Left lung (tissue), 10 donors: Measurements from ENCODE around the gene BTBD7. TPM values are rescaled to one million over a fixed set of nuclear protein-coding genes. Genes with fewer than 3 reads are reported as not detected.

ENCODE experiments used
- ATAC-seq: fragments of 200-7000 bp; cut with Tn5 transposase; one replicate; pipeline ENCODE4 v1.9.1; 2020; ENCODE audit warnings: moderate library complexity
- DNase-seq, 4 donors: peaks; one replicate each; pipeline ENCODE4 v3.0.0-alpha.2; 2013 to 2020
- H3K27ac ChIP-seq, 2 donors: fragments of 200-600 bp; sonication (generic) in 1 of 2; one replicate each; pipeline versions ENCODE4 v1.5.0 to v1.8.0; 2020 to 2021
- H3K27me3 ChIP-seq, 2 donors: fragments of 200-600 bp; sonication (generic) in 1 of 2; one replicate each; pipeline versions ENCODE4 v1.5.0 to v1.8.0; 2020 to 2021
- H3K36me3 ChIP-seq, 2 donors: fragments of 200-600 bp; sonication (generic) in 1 of 2; one replicate each; pipeline versions ENCODE4 v1.5.0 to v1.8.0; 2020 to 2021
- H3K4me1 ChIP-seq, 2 donors: fragments of 200-600 bp; one replicate each; pipeline ENCODE4 v1.8.0; 2021
- H3K4me3 ChIP-seq, 2 donors: fragments of 200-600 bp; sonication (generic) in 1 of 2; one replicate each; pipeline versions ENCODE4 v1.5.0 to v1.8.0; 2020 to 2021; ENCODE audit warnings: mild to moderate bottlenecking in 1 of 2
- H3K9me3 ChIP-seq, 2 donors: fragments of 200-600 bp; sonication (generic) in 1 of 2; one replicate each; pipeline versions ENCODE4 v1.5.0 to v1.8.0; 2020 to 2021
- CTCF ChIP-seq, 2 donors: fragments of 200-600 bp; sonication (generic) in 1 of 2; IDR thresholded peaks; one replicate each; pipeline versions ENCODE4 v1.5.0 to v1.8.0; 2021; ENCODE audit warnings: antibody characterized with exemption in 2 of 2
- intact Hi-C, 2 donors: fragments of 100-400 bp; cut with DNase I; formaldehyde crosslinking; loops; one replicate each; pipeline versions ENCODE4 v1.11.2 to v1.14.2; 2022
- polyA plus RNA-seq, 6 donors: library from polyadenylated mRNA; unstranded; fragments of 120-200 nt; gene quantifications; one replicate each; pipeline ENCODE4 v1.2.1, GENCODE V29; 2013; ENCODE audit not compliant: insufficient read length in 6 of 6
- total RNA-seq, 2 donors: library from RNA; stranded (reverse); fragmentation: NEBNext Ultra II Directional; extraction: Animal tissue kit (Norgen Biotek cat#: 25700); gene quantifications; one replicate each; pipeline ENCODE4 v1.2.1, GENCODE V29; 2021
- donor health status: DM: no; HTN: yes; CAD: no.
- donor health status: DM: no; HTN: no; CAD: no.

Gene BTBD7
- total and polyA plus RNA-seq, 8 donors = 32.1 to 42.8 (median 38.7) TPM

- H3K9me3 ChIP-seq = no peaks in the 10 kb centered on the region
- peaks cover 13 to 50% of the 10 kb centered on the region in 2 donors for H3K4me1 ChIP-seq
- TF ChIP-seq CTCF (IDR thresholded peaks at IDR 0.05) = no peak
- intact Hi-C loops = no loop called here
- no peak for ATAC-seq
- no peak overlapping the region for H3K27ac ChIP-seq
- H3K36me3 ChIP-seq = peaks cover 0 to 4% of the 10 kb centered on the region in 2 donors
- no peak for DNase-seq
- no peaks in the 10 kb centered on the region for H3K27me3 ChIP-seq
- H3K4me3 ChIP-seq = no peak overlapping the region
Measured at GRCh38 chr14:93318927-93319326, 13.9 kb downstream of the BTBD7 start.

GRCh38 chr14:93317875-93318807, 14.7 kb downstream of the BTBD7 start:
- Histone ChIP-seq H3K36me3 (peaks cover 0 to 4% of the 10 kb centered on the region in 2 donors), H3K4me1 (peaks cover 13 to 45% of the 10 kb centered on the region in 2 donors), H3K27ac (peak overlapping the region; percentile 6 to 55), H3K27me3 (no peaks in the 10 kb centered on the region), H3K9me3 (no peaks in the 10 kb centered on the region), H3K4me3 (no peak overlapping the region)
- ATAC-seq (peak; percentile 55), DNase-seq (no peak)
- no peak for TF ChIP-seq CTCF (IDR thresholded peaks at IDR 0.05)
- intact Hi-C loops = no loop called here

- Histone ChIP-seq H3K4me1 (peaks cover 13 to 37% of the 10 kb centered on the region in 2 donors), H3K36me3 (peaks cover 0 to 4% of the 10 kb centered on the region in 2 donors), H3K27me3 (no peaks in the 10 kb centered on the region), H3K27ac (peak overlapping the region; percentile 6 to 55), H3K9me3 (no peaks in the 10 kb centered on the region), H3K4me3 (no peak overlapping the region)
- ATAC-seq = peak; percentile 94
- DNase-seq = no peak
- intact Hi-C loops = no loop called here
- no peak for TF ChIP-seq CTCF (IDR thresholded peaks at IDR 0.05)
Measured at GRCh38 chr14:93317210-93317874, 15.5 kb downstream of the BTBD7 start.

- intact Hi-C loops = no loop called here
- Histone ChIP-seq H3K4me3 (no peak overlapping the region), H3K27me3 (no peaks in the 10 kb centered on the region), H3K4me1 (peaks cover 13 to 37% of the 10 kb centered on the region in 2 donors), H3K9me3 (no peaks in the 10 kb centered on the region), H3K27ac (no peak overlapping the region), H3K36me3 (no peaks in the 10 kb centered on the region)
- ATAC-seq (no peak), DNase-seq (no peak)
- TF ChIP-seq CTCF (IDR thresholded peaks at IDR 0.05) = no peak
Measured at GRCh38 chr14:93316716-93317115, 16.1 kb downstream of the BTBD7 start.

- Histone ChIP-seq H3K27ac (no peak overlapping the region), H3K27me3 (no peaks in the 10 kb centered on the region), H3K36me3 (no peaks in the 10 kb centered on the region), H3K4me1 (peaks cover 7 to 31% of the 10 kb centered on the region in 2 donors), H3K4me3 (no peak overlapping the region), H3K9me3 (no peaks in the 10 kb centered on the region)
- ATAC-seq (no peak), DNase-seq (no peak)
- TF ChIP-seq CTCF (IDR thresholded peaks at IDR 0.05) = no peak
- intact Hi-C loops = no loop called here
Measured at GRCh38 chr14:93315575-93315974, 17.3 kb downstream of the BTBD7 start.
